NB4 (cell line): ENCODE data around the gene OIT3.

Experiments
- CTCF ChIP-seq: IDR thresholded peaks from one replicate; pipeline ENCODE4 v1.5.1; 2012; ENCODE audit warnings: low read depth, low read length
- POLR2A ChIP-seq: IDR thresholded peaks from 2 replicates; pipeline ENCODE4 v1.6.1; 2011; ENCODE audit warnings: mild to moderate bottlenecking; ENCODE audit not compliant: insufficient read length; ENCODE audit errors: extremely low read depth

DNA sequence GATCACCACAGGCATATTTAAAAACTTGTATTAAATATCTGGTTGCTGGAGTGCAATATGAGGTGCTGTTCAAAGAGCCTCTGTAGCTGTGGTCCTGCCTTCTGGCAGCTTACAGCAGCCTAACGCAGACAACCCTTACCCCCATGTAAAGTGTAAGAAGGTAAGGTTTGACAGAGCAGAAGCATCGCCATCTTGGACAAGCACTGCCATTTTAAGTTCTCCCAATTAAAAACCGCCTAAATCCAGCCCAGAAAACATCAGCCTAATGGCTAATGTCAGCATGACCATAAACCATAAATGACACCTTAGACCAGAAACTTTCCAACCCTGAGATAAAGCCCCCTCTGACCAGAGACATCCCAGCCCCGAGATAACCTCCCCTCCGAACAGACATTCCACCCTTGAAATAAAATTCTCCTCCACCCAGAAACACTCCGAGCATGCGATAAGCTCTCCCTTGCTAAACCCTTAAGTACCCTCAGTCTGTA, 5.3 kb upstream of the OIT3 start:
- TF ChIP-seq POLR2A (no peak), CTCF (no peak)
